NK-92 (cell line): ENCODE measurements around the gene HNRNPU.

ENCODE experiments used
- DNase-seq: peaks from one replicate; lab custom pipeline; 2025; ENCODE audit not compliant: unreplicated experiment; lab: John Stamatoyannopoulos, UW

Gene HNRNPU

DNA sequence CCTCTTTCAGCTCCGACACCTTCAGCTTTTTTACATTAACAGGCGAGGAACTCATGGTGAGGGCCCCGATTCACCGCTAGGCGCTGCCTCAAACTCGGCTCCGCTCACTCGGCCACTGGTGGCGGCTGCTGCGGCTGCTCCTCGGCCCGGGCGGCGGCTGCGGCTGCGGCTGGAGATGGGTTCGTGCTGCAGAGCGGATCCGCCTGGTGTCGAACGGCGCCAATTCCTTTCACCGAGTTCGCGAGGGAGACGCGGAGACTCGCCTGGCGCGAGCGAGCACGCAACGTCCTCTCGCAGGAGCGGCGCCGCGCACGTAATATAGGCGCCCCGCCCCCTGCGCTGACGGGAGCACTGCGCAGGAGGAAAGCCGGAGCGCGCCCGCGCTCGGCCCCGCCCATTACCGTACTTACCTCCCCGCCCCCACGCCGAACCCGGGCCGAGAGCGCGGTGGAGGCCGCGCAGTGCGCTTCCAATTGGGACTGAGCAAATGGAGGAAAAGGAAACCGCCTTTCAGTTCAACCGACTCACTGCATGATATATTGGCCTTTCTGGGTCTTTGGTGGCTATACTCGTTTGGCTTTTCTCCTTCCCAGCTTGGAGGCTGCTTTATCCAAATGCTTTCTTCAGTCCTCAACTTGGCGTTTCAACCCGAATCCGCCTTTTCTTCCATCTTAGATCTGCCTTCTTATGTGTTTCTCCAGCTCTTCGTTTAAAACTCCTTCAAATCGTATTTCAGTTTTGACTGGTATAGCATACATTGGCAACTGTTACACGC is at the start of gene HNRNPU:
Gene HNRNPU, minus strand, starts transcription at position 291 of the 775 bp plus-strand sequence. Its CDS starts 236 bp downstream, at position 55.
- peak; percentile 62 for DNase-seq

DNA sequence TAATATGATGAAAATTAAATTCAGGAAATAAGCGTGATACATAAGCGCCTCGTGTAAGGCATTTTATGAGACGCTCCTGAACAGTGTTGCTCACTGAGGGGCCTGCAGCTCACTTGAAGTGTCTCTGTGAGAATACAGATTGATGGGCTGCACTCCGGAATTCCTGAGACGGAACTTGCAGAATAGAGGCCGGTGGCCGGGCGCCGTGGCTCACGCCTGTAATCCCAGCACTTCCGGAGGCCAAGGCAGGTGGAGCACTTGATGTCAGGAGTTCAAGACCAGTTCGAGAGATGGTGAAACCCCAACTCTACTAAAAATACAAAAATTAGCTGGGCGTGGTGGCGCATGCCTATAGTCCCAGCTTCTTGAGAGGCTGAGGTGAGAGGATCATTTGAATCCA is 49.5 kb upstream of the HNRNPU start:
- no peak for DNase-seq

DNA sequence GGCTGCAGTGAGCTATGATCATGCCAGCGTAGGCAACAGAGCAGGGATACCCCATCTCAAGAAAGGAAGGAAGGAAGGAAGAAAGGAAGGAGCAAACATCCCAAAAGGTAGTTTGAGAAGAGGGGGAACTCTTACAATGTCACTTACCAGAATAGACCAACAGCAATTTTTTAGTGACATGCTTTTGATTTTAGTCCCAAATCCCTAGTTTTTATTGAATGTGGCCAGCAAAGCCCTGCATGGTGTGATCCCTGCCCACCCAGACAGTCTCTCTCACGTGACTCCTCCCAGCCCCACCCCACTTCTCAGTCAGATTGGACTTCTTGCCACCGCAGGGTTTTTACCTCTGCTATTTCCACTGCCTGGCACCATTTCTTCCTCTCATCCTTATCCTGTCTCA is 39.8 kb upstream of the HNRNPU start:
- no peak for DNase-seq

DNA sequence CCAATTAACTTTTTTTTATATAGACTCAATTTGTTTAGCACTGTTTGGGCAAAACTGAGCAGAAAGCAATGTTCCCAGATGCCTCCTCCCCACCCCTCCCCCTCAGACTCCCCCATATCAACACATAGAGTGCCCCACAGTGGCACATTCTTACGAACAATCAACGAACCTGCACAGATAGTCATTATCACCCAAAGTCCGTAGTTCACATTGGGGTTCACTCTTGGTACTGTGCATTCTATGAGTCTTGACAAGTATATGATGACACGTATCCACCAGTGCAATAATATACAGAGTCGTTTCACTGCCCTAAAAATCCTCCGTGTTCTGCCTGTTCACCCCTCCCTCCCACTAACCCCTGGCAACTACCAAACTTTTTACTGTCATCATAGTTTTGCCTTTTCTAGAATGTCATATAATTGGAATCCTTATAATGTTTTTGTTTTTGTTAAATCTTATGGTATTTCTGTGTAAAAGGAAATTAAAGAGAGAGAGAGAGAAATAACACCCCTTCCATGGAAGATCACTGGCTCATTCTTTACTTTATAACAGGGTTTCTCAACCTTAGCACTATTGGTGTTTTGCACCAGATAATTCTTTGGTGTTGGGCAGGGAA is 37.2 kb upstream of the HNRNPU start:
- no peak for DNase-seq

DNA sequence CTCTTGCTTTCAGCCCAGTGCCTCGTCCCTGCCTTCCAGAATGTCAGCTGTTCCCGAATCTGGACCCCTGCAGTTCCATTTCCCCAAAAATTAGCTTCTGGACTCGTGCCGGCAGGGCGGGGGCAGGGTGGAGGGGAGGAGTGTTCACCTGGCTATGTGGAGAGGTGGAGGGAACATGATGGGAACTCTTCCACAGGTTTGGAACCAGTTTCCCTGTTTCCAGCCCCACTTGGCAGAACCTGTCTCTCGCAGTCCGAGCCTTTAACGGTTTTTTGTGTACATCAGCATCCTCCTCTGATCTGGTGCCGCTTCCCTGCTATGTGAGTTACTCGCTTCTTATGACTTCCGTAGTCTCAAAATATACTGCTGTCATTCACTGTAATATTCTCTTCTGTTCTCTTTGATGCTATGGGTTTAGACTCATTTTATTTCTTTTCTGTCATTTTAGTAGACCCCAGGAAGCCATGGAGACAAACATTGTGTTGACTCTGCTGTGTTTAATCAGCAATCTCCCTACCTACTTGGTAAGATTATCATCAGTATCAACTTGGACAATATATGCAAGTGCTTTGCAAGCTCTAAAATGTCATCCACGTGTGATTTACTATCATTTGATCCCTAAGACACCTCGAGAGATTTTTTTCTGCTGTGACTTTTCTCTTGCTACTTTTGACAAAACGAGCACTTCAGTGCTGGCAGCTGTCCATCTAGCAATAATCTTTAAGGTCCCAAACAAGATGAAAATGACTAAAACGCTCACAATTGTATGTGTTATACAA is 33.3 kb upstream of the HNRNPU start:
- DNase-seq, result no peak

DNA sequence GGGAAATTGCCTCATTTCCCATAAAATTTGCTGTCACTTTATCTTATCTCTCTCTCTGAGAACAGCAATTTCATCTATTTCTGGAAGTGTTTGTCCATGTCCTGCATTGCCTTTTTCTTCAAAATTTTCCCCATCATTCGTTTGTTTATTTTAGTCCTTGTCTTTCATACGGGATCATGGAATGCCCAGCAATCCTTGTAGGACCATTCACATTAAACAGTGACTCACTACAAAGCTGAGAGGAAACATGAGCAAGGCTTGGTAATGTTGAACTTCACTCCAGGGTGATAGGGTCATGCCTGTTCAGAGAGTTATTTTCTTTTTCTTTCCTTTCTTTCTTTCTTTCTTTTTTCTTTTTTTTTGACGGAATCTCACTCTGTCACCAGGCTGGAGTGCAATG is 32.2 kb upstream of the HNRNPU start:
- no peak for DNase-seq

DNA sequence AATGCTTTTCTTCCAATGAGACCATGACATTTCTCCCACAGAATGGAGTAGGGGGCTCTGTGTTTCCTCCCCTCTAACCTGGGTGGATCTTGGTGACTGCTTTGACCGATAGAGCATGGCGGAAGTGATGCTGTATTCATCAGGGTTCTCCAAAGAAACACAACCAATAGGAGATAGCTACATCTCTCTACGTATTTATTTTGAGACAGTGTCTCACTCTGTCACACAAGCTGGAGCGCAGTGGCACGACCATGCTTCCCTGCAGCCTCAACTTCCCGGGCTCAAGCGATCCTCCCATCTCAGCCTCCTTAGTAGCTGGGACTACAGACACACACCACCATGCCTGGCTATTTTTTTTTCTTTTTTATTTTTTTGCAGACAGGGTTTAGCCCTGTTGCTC is 29.5 kb upstream of the HNRNPU start:
- no peak for DNase-seq

DNA sequence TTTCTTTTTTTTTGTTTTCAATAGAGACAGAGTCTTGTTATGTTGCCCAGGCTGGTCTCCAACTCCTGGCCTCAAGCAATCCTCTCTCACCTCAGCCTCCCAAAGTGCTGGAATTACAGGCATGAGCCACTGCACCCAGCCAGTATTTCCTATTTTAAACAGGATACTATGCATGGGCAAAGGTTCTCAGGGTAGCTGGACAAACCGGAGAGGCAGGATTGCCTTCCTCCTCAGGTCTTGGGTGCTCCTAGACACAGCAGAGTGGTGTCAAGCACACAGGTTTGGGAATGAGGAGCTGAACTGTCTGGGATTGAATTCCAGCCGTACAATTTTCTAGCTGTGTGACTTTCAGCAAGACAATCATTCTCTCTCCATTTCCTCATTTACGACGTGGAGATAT is 22.9 kb upstream of the HNRNPU start:
- no peak for DNase-seq

DNA sequence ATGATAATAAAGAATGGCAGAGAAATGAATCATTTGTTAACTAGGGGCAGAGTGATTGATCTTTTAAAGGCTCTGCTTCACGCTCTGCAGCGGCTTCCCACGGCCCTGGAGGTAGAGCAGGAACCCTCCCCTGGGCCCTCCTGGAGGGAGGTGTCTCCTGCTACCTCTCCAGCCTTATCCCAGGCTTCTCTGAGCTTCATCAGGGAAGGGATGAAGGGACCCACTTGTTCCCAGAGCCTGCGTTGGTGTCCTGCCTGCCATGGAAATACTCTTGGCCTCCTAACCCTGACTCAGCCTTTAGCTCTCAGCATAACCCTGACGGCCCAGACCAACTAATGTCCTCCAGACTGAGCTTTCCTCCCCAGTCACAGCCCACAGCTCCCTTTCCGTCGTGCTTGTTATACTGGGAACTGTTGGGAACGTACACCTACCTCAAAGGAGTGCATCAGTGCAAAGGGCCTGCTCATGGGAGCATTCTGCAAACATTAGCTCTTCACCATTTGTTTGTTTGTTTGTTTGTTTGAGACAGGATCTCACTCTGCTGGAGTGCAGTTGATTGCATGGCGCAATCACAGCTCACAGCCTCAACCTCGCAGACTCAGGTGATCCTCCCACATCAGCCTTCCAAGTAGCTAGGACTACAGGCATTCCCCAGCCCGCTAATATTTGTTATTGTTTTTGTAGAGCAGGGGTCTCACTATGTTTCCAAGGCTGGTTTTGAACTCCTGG is 17.4 kb upstream of the HNRNPU start:
- no peak for DNase-seq

DNA sequence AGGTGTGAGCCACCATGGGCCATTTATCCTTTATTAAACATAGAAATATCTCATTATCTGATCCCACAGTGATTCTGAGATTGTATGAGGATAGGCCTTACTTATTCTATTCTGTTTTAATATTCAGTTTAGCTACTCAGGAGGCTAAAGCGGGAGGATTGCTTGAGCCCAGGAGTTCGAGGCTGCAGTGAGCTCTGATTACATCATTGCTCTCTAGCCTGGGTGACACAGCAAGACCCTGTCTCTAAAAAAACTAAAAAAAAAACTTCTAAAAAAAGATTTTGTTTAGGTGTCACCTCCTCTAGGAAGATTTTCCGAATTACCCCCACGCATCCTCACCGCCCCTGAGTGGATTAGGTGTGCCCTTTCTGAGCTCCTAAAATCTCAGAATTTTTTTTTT is 14.3 kb upstream of the HNRNPU start:
- no peak for DNase-seq

DNA sequence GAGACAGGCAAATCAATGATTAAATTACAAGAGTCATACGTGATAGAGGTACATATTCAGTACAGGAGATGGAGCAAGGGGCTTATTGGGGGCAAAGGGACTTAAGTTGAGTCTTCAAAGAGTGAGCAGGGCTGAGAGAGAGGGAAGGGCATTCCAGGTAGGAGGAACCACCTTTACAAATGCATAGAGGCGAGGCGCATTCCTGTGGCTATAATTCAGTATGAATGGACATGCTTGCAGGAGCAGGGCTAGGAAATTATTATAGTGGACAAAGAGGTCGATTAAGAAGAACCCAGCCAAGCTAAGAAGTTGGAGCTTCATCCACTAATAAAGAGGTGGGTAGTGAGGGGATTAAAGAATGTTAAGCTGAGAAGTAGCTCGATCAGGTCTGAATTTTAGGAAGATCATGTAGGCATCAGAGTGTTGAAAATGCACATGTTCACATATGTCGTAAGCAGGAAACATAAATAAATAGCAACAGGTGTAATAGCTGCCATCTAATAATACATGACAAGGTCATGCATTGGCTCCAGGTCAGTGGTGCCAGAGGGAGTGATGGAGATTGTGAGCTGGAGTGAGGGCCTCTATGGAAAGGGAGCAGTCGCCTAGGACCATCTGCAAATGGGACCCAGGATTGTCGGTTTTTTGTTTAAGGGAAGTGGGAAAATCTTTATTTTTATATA is 12.0 kb upstream of the HNRNPU start:
- no peak for DNase-seq

DNA sequence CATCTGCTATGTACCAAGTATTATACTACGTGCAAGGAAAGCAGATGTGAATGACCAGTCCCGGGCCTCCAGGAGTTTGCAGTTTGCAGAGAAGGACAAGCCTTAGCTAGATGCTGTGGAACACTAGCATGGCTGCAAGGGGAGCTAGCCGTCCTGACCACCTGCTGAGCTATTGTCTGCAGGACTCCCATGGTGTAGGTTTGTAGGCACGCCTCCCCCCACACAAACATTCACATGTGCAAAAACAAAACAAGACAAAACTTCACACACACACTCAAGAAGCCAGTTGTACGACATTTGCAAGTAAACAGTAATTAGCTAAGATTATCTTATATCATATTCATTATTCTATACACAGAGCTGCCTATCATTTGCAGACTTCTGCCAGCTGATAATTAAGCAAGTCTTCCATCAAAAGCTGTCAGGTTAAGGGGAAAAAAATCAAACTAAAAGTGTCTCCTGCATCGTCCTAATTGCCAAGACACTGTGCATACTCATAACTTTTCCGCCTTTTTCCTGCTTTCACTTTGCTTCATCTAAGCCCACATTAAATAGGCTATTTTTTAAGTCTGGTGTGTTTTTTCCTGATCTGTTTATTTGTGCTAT is 10.7 kb upstream of the HNRNPU start:
- DNase-seq, result no peak

DNA sequence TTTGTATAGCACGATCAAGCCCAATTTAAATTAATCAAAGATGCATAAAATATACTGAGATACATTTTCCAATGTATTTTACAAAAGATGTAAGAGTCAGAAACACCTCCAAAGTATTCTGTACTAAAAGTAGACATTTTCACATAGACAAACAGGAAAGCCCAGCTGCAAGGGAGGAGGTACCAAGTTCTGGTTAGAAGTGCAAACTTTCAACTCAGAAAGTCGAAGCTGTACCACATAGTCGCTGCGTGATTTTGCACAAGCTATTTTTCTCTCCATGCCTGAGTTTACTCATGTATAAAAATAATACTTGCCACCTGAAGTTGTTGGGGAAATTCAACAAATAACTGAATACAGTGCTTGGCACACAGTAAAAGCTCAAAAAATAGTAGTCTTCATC is 5.6 kb upstream of the HNRNPU start:
- no peak for DNase-seq

DNA sequence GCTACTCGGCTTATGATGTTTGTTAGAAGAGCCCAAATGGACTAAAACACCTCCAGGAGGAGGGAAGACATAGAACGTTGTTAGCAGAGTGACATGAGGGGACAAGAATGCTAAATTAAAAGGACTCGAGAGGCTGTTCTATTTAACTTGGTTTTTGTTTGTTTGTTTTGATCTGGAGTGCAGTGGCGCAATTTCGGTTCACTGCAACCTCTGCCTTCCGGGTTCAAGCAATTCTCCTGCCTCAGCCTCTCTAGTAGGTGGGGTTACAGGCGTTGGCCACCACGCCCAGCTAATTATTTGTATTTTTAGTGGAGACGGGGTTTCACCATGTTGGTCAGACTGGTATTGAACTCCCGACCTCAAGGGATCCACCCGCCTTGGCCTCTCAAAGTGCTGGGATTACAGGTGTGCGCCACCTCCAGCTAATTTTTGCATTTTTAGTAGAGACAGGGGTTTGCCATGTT is 5.1 kb upstream of the HNRNPU start:
- no peak for DNase-seq

DNA sequence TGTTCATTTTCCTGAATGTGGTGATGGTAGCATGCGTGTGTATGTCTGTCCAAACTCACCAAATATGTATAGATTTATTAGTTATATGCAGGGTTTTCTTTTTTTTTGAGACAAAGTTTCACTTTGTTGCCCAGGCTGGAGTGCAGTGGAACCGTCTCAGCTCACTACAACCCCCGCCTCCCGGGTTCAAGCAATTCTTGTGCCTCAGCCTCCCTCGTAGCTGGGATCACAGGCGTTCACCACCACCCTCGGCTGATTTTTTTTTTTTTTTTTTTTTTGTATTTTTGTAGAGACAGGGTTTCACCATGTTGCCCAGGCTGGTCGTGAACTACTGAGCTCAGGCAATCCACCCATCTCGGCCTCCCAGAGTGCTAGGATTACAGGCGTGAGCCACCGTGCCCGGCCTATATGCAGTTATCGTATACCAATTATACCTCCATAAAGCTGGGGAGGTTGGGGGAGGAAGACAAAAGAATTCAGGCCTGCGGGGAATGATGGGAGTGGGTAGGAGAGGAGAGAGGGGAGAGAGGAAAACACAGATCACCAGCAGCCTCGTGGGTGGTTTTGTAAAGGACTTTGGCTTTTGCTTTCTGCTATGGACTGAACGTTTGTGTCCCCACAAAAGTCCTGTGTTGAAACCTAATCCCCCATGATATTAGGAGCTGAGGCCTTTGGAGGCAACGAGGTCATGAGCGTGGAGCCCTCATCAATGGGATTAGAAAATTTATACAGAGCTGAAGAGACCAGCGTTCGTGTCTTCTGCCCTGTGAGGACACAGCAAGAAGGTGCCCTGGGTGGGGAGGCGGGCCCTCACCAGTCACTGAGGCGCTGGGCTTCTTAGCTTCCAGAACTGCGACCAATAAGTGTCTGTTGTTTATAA is 4.4 kb upstream of the HNRNPU start:
- DNase-seq, result no peak

DNA sequence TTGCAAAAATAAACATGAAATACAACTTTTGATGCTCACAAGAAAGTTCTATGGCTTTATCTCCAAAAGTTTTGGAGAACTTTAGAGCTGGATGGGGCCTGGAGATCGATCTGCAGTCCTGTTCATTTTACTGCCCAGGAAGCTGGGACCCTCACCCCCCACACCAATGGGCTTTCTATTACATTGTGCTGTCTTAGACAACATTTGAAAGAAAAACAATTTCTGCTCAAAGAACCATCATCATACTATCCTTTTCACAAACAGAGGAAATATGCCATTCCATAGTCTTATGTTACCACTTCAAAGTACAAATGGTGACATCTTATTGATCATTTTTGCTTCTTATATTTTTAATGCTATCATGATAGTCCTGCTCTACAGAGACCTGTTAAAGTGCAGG is 2.0 kb upstream of the HNRNPU start:
- no peak for DNase-seq

DNA sequence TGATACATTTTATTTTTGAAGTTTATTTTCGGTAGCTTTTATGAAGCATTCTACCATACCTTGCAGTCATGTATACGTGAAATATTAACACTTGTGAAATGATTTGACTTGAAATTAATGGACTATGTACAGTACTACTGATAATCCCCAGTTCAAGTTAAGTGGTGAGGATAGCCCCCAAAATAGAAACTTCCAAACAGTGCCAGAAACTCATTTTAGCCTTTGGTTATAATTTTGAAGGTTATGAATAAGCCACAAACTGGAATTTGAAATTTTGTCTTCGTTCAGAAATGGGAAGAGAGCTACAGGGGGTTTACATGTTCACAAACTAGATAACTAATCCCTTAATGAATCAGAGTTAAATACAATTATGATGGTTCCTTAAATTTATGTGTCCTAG is 1.5 kb upstream of the HNRNPU start:
- DNase-seq, result no peak

DNA sequence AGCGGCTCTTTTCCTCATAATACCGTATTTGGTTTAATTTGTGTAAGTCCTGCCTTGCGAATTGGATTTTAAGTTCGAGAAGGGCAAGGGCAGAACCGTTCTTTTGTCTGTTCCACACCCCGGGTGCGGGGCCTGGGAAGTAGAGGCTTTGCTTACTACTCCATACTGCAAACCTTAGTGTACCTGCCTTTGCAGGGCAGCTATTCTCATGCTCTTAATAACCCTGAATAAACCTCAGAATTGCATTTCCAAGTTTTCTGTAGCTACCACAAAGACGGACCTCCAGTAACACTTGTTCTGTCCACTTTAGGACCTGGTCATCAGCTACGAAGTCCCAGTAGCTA is 657 bp upstream of the HNRNPU start:
- DNase-seq, result no peak

DNA sequence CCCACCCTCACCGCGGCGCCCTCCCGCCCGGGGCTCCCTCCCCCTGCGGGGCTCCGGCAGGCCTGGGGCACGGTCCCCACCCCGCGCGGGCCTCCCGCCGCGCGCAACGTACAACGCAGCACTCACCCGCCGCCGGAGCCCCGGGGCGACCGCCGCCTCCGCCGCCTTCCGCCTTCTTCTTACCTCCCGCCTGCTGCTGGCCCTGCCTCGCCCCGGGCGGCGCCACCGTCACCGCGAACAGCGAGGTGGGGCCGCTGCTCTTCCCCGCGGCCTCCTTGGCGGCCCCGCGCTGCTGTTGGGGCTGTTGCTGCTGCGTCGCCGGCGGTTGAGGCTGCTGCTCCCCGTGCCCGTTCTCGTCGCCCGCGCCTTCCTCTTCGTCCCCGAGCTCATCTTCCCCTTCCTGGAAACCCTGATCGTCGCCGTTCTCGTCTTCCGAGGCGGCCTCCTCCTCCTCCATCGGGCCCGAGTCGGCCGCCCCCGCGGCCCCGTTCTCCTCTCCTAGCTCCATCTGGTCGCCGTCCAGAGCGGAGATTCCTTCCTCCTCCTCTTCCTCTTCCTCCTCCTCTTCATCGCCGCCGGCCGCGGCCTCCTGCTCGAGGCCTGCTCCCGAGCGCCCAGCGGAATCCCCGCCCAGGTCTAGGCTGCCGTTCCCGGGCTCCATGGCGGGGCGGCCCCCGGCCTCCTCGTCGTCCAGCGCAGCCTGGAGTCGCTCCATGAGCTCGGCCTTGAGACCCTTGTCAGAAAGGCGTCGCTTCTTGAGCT is 671 bp downstream of the HNRNPU start:
- DNase-seq, result no peak
